GM19351 (cell line): ENCODE data around the gene PDE12.

Source experiments
- ATAC-seq: cut with Tn5 transposase; IDR thresholded peaks from one replicate; pipeline ENCODE4 v1.9.1; 2021; ENCODE audit warnings: mild to moderate bottlenecking, moderate library complexity; ENCODE audit not compliant: unreplicated experiment

The PDE12 gene, protein sequence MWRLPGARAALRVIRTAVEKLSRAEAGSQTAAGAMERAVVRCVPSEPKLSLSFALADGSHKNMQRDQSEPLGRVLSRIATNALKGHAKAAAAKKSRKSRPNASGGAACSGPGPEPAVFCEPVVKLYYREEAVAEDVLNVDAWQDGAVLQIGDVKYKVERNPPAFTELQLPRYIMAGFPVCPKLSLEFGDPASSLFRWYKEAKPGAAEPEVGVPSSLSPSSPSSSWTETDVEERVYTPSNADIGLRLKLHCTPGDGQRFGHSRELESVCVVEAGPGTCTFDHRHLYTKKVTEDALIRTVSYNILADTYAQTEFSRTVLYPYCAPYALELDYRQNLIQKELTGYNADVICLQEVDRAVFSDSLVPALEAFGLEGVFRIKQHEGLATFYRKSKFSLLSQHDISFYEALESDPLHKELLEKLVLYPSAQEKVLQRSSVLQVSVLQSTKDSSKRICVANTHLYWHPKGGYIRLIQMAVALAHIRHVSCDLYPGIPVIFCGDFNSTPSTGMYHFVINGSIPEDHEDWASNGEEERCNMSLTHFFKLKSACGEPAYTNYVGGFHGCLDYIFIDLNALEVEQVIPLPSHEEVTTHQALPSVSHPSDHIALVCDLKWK

DNA sequence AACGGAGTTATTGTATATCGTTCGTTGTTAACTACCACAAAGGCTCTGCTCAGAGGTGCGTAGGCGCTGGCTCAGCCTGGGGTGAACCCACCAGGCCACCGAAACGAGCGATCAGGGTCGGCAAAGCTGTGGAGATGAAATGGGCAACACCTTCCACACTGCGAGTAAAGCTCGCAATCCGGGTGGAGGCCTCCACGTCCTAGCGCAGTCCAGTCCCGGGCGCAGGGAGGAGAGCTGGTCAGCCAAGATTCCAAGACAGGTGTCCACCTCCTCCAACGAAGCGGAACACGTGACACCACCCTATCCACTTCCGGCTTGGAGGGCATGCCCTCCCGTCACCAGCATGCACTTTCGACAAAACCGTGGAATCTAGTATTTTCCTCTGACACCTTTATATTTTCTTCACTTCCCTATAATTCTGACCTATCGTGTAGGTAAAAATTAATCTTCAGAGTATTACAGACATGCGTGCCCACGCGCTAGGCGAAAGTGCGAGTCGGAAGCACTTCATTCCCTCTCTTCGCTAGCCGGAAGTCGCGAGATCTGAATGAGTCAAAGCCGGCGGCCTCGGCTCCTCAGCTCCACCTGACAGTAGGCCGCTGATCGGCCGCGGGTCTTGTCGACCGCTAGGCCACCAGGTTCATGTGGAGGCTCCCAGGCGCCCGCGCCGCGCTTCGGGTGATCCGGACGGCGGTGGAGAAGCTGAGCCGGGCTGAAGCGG, at the start of gene PDE12:
PDE12 (plus strand) TSS at position 537 of the 721 bp plus-strand sequence; CDS start at position 643, 106 bp downstream.
- ATAC-seq: peak; percentile 84

DNA sequence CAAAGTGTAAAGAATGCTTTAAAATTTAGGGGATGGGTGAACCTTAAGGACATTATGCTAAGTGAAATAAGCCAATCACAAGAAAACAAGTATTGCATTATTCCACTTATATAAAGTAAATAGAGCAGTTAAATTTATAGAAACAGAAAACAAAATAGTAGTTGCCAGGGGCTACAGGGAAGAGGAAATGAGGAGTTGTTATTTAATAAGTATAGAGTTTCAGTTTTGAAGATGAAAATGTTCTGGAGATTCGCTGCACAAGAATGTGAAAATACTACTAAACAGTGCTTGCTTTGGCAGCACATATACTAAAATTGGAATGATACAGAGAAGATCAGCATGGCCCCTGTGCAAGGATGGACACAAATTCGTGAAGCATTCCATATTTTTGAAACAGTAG, 43.9 kb upstream of the PDE12 start:
- no peak for ATAC-seq

DNA sequence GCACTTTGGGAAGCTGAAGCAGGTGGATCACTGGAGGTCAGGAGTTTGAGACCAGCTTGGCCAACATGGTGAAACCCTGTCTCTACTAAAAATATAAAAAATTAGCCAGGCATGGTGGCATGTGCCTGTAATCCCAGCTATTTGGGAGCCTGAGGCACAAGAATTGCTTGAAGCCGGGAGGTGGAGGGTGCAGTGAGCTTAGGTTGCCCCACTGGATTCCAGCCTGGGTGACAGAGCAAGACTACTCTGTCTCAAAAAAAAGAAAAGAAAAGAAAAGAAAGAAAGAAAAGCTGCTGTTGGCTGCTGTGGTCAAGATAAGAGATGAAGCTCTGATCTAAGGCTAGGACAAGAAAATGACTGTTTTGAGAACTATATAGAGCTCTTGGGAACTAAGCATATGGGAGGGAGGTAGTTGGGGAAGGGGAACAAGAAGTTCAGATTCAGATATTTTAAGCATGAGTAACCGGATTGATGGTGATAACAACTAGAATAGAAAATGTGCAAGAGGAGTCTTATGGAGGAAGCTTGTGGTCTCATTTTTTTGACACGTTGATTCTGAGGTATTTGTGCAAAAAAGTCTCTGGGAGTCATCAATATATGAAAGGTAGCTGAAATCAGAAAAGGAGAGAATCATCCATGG, 37.7 kb upstream of the PDE12 start:
- ATAC-seq: no peak

DNA sequence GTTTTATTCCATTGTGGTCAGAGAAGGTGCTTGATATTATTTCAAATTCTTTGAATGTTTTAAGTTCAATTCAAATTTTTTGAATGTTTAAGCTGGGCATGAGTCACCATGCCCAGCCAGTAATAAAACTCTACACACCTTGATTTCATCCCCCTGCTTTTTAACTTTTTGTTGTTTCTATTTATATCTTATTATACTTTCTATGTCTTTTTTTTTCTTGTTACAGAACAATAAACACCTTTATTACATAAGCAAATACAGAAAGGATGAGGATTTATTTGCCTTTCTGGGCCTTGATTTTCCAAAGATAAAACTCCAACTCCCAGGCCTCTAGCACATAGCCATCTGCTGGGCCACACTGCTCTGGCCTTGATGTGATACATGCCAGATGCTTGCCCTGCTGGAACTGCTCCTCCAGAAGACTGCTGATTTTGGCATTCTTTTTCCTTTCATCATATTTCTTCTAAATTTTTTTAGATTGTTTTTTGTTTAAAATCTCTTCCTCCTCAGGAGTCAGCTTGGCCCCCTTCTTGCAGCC, 25.9 kb upstream of the PDE12 start:
- no peak for ATAC-seq

DNA sequence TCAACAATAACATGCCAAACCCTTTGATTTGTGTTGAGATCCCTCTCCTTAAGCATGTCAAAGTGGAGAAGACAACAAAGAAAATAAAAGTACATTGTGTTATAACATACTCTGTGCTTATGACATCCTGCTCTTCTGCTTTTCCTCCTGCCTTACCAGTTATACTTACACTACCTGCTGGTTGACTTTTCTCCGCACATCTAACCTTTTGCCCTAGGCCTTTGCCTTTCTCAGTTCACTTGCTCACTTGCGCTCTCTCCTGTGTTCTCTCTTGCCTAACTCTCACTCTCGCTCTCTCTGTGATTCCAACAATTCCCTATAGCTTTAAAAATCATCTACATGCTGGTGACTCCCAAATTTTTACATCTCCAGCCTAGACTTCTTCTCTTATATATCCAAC, 17.6 kb upstream of the PDE12 start:
- no peak for ATAC-seq

DNA sequence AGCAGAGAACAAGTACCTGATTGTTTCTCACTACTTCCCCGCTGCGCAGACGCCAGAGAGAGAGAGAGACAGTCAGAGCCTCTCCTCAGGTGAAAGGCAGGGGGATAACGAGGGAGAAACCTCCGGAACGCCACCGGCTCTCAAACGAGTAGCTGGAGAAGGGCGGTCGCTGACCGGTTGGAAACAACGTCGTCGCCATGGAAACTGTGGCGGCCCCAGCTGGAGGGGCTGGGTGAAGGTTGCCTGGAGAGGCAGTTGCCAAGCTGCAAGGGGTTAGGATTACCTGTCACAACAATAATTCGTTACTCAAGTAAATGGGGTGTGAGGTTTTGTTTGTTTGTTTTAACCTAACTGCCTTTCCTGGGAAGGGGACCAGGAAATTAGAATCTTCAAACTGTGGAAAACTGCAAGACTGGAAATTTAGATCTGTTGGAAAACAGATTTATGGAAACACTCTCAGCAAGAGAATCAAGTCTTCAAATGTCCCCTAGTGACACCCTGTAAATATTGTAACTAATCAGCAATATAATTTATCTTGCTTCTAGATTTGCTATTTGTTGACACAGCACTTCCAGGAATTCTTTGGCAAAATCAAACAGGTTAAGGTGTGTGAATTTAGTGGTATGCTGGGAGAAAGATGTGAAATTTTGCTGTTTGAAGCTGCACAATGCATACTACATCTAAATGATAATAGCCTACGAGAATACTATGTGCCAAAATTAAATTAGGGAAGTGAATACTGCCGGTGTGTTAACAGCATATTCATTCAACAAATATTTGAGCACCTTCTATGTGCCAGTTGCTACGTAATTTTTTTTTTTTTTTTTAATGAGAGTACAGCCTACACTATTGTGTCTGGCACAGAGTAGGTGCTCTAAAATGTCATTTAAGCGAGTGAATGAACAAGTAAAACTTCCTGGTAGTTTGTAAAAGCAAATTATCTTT, 11.6 kb upstream of the PDE12 start, which contains the start of gene DNAH12:
DNAH12 (minus strand) TSS at position 164 of the 945 bp plus-strand sequence. CDS start 1,474 bp downstream, outside the sequence.
- ATAC-seq: no peak

DNA sequence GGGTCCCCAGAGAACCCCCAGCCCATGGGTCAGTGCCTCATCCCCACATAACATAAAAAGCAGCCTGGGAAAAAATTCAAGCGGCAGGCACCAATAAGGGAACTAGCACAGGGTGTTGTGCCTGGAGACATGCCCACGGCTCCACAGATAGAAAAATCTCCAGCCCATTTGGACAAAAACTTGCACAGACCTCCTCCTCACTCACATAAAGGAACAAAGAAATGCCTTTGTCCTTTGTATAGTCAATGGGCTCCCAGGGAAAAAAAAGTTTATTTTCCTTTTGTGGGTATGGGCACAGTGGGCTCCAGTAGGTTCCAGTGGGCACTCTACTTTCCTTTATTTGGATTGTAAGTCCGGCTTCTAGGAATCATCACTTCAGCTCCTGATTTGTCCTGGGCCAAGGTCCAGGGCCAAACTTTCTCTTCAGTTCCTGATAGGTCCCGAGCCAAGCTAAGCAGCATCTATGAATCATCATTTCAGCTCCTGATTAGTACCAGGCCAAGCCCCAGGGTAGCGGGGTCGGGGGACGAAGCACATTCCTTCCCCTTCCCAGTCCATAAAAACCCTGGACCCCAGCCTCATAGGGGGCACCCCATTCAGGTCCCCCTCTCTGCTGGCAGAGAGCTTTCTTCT, 10.3 kb upstream of the PDE12 start:
- no peak for ATAC-seq

DNA sequence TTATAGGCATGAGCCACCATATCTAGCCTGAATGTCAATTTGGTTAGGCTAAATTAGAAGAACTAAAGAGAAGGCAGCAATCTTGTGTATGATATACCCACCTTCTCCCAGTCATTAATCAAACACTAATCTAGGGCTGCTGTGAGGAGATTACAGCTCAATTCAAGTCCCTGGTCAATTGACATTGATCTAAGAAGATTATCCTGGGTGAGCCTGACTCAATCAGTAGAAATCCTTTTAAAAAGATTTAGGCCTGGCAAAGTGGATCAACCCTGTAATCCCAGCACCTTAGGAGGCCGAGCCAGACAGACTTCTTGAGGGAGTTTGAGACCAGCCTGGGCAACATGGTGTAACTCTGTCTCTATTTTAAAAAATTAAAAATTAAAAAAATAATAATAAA, 9.5 kb upstream of the PDE12 start:
- ATAC-seq: no peak

DNA sequence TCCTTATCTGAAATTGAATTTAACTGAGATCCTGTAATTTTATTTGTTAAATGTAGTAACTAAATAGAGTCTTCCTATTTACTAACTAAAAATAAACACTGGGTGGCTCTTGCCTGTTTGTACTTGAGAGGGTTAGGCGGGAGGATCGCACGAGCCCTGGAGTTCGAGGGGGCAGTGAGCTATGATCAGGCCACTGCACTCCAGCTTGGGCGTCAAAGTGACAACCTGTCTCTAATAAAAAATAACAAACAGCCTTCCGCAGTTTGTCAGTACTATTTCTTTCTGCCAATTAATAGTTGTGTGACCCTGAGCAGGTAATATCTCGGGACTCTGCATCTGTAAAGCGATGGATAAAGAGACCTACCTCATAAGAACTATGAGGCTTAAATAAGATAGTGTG, 768 bp upstream of the PDE12 start:
- ATAC-seq: no peak

DNA sequence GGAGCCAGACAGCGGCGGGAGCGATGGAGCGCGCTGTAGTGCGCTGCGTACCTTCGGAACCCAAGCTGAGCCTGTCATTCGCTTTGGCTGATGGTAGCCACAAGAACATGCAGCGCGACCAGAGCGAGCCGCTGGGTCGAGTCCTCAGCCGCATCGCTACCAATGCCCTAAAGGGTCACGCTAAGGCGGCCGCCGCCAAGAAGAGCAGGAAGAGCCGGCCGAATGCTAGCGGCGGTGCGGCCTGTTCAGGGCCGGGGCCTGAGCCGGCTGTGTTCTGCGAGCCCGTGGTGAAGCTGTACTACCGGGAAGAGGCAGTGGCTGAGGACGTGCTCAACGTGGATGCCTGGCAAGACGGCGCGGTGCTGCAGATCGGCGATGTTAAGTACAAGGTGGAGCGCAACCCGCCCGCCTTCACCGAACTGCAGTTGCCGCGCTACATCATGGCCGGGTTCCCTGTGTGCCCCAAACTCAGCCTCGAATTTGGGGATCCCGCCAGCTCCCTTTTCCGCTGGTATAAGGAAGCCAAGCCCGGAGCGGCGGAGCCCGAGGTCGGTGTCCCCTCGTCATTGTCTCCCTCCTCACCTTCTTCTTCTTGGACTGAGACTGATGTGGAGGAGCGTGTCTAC, 498 bp downstream of the PDE12 start:
- peak; percentile 26 for ATAC-seq

DNA sequence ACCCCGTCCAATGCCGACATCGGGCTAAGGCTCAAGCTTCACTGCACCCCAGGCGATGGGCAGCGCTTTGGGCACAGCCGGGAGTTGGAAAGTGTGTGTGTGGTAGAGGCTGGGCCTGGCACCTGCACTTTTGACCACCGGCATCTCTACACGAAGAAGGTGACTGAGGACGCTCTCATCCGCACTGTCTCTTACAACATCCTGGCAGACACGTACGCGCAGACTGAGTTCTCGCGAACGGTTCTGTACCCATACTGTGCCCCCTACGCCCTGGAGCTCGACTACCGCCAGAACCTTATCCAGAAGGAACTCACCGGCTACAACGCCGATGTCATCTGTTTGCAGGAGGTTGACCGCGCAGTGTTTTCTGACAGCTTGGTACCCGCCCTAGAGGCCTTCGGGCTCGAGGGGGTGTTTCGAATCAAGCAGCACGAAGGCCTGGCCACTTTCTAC, 1.0 kb downstream of the PDE12 start:
- no peak for ATAC-seq

DNA sequence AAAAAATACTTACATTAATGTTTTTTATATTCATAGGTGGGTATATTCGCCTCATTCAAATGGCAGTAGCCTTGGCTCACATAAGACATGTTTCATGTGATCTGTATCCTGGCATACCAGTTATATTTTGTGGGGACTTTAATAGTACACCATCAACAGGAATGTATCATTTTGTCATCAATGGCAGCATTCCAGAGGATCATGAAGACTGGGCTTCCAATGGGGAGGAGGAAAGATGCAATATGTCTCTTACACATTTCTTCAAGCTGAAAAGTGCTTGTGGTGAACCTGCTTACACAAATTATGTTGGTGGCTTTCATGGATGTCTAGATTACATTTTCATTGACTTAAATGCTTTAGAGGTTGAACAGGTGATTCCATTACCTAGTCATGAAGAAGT, 3.5 kb downstream of the PDE12 start:
- ATAC-seq: no peak

DNA sequence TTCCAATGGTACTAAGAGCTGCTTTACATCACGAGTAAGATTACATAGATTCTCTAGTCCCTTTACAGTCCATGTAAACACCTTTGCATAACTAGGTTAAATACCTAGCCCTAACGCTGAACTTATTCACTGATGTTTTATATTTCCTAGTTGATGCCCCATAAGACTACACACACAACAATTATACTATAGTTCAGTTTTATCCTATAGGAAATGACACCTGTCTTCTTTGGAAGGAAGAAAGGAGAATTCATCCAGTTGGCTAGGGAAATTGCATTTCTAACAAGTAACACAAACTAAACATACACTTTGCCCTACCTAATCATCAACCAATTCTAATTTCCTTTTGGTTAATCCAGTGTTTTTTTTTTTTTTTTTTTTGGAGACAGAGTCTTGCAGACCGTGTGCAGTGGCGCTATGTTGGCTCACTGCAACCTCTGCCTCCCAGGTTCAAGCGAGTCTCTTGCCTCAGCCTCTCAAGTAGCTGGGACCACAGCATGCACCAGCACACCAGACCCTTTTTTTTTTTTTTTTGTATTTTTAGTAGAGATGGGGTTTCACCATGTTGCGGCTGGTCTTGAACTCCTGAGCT, 13.9 kb downstream of the PDE12 start:
- ATAC-seq: no peak

DNA sequence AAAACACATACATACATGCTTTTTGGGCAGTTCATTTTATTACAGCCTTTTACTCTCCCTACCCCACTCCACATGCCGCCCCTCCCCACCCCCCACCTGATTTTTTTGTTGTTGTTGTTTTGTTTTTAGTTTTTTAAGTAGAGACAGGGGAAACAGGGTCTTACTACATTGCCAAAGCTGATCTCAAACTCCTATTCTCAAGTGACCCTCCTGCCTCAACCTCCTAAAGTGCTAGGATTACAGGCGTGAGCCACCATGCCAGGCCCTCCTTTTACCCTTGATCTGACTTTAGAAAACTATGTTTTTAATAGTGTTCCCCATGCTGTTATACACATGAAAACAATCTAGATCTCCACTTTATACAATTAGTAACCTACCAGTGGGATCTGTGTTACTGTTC, 14.8 kb downstream of the PDE12 start:
- no peak for ATAC-seq

DNA sequence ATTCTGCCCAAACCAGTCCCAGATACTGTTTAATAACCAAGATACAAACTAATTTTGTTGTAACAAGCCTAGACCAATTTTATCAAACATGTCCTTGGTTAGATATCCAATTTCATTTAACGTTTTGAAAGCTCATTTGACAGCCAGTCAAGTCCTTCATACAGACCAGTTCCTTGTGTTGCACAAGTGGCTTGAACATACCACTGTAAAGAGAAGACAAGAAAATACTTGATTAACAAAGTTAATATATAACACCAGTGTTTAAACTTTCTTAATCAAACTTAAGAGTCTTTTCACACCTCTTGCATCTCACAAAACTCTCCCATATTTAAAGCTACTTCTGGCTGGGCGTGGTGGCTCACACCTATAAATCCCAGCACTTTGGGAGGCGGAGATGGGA, 16.0 kb downstream of the PDE12 start:
- no peak for ATAC-seq

DNA sequence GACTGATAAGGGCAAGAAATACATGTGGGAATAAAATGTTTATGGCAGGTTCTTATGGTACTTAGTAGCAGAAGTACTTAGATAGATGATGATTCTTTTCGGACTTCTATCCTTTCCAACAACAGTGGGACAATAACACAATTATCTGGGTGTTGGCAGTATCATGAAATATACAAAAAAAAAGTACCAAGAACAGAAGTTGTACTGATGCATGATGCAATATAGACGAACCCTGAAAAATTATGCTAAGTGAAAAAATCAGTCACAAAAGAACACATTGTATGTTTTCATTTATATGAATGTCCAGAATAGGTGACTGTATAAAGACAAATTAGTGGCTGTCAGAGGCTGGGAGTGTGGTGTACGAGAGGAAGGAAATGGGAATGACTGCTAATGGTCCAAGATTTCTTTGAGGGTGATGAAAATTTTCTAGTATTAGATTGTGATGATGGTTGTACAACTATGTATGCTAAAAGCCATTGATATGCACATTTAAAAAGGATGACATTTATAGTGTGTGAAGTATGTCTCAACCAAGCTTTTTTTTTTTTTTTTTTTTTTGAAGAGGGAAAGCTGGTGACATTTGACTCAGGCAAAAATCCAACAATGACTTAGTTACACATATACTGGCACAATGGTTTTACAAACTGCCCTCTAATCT, 20.0 kb downstream of the PDE12 start:
- no peak for ATAC-seq

DNA sequence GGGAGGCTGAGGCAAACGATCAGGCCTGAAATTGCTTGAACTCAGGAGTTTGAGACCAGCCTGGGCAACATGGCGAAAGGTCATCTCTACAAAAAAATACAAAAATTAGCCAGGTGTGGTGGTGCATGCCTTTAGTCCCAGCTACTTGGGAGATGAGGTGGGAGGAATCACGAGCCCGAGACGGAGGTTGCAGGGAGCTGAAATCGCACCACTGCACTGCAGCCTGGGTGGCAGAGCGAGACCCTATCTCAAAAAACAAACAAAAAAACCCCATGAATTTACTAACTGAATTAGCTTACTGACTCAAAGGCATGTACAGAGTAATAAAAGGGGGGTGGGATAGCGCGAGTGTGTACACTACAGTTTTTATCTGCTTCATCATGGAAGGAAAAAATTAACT, 21.7 kb downstream of the PDE12 start:
- no peak for ATAC-seq
